GM06990 (cell line): ENCODE results near the gene SRRM3.
"Not testable (repeated sequence)": the region's sequence is repeated elsewhere in the genome, so short reads cannot be mapped to it uniquely, and the experiment has no call there.

Experiments
- DNase-seq: peaks from one replicate; pipeline ENCODE4 v3.0.0-alpha.2; 2011; ENCODE audit not compliant: insufficient read length; ENCODE audit errors: extremely low read depth
- H3K27me3 ChIP-seq: replicated peaks from 2 replicates; pipeline ENCODE4 v1.6.0; 2011; ENCODE audit warnings: low read length; ENCODE audit not compliant: control insufficient read depth, insufficient read depth
- H3K36me3 ChIP-seq: 2 replicates; pipeline ENCODE4 v1.5.1; 2011; ENCODE audit warnings: low read length; ENCODE audit not compliant: control insufficient read depth, insufficient read depth
- H3K4me3 ChIP-seq: replicated peaks from 2 replicates; pipeline ENCODE4 v1.5.1; 2011; ENCODE audit warnings: low read depth, mild to moderate bottlenecking, control low read depth, low read length
- CTCF ChIP-seq: IDR thresholded peaks from 2 replicates; pipeline ENCODE4 v1.5.1; 2011; ENCODE audit warnings: low read length, control low read depth, mild to moderate bottlenecking, inconsistent platforms; ENCODE audit not compliant: insufficient read depth, poor library complexity, severe bottlenecking

SRRM3 gene

GRCh38 chr7:76165106-76165972, 36.4 kb upstream of the SRRM3 start:
- DNase-seq: no peak
- Histone ChIP-seq H3K27me3 (no peaks in the 10 kb centered on the region), H3K36me3 (no peaks in the 10 kb centered on the region), H3K4me3 (no peak overlapping the region)
- no peak for TF ChIP-seq CTCF

GRCh38 chr7:76165973-76166403, 35.7 kb upstream of the SRRM3 start:
- no peak for DNase-seq
- Histone ChIP-seq H3K36me3 (no peaks in the 10 kb centered on the region), H3K4me3 (peak overlapping the region; percentile 70), H3K27me3 (no peaks in the 10 kb centered on the region)
- no peak for TF ChIP-seq CTCF

- Histone ChIP-seq H3K27me3 (no peaks in the 10 kb centered on the region), H3K36me3 (no peaks in the 10 kb centered on the region), H3K4me3 (peak overlapping the region; percentile 70)
- peak; percentile 88 for DNase-seq
- peak; percentile 29 for TF ChIP-seq CTCF
Observed at GRCh38 chr7:76166404-76167255, 35.1 kb upstream of the SRRM3 start.

- no peak overlapping the region for H3K4me3 ChIP-seq
- H3K36me3 ChIP-seq: no peaks in the 10 kb centered on the region
- H3K27me3 ChIP-seq: no peaks in the 10 kb centered on the region; the same call in 1 of the 2 replicates
- TF ChIP-seq CTCF: no peak
- no peak for DNase-seq
Observed at GRCh38 chr7:76173566-76174205, 28.0 kb upstream of the SRRM3 start.

- H3K4me3 ChIP-seq, H3K36me3 ChIP-seq, DNase-seq, H3K27me3 ChIP-seq: not testable (repeated sequence)
Observed at GRCh38 chr7:76176951-76177350, 24.7 kb upstream of the SRRM3 start.

- H3K27me3 ChIP-seq: no peaks in the 10 kb centered on the region
- no peak for DNase-seq
- no peak for TF ChIP-seq CTCF
Observed at GRCh38 chr7:76179686-76180085, 22.0 kb upstream of the SRRM3 start.

More at GRCh38 chr7:76179686-76180085, 22.0 kb upstream of the SRRM3 start:
- H3K4me3 ChIP-seq: no peak overlapping the region
- H3K36me3 ChIP-seq: no peaks in the 10 kb centered on the region
